HG03571 (cell line): ENCODE data around the gene AIF1.
A peak's percentile ranks its signal among the peaks of the same experiment; 100 is the strongest.

Experiments
- ATAC-seq: cut with Tn5 transposase; IDR thresholded peaks from one replicate; pipeline ENCODE4 v1.9.1; 2021; ENCODE audit not compliant: unreplicated experiment

AIF1 gene

DNA sequence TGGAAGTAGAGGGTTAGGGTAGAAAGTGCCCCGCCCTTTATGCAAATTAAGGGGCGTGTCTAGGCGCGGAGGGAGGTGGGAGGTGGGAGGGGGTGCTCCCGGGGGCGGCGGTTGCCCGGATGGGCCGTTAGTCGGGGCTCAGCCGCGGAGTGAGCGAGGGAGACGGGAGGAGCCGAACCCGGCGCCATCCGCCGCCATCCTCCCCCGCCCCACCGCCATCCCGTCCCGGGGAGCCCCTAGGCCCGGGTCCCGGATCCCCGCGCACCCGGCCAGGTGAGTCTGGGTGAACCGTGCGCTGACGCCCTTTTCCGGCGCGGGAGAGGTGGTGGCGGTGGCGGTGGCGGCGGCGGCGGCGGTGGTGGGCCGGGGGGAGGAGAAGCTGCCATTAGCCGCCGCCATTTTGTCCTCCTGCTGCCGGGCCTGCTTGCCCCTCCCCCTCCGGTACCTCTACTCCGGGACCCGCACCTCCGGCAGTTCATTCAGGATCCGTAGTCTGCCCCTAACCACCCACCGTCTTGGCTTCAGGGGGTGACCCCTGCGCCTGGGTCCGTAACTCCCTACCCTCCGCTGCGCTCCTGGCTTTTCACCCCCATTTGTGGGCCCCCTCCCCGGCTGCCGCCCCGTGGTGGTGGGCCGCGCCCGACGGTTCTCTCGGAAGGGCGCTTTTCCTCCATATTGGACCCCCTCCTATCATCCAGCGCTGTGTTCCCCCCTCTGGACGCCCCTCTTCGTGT, 5.7 kb downstream of the AIF1 start, which contains the start of gene PRRC2A:
PRRC2A (plus strand) TSS at position 130 of the 734 bp plus-strand sequence. CDS start 2,075 bp downstream, outside the sequence.
- peak; percentile 41 for ATAC-seq

DNA sequence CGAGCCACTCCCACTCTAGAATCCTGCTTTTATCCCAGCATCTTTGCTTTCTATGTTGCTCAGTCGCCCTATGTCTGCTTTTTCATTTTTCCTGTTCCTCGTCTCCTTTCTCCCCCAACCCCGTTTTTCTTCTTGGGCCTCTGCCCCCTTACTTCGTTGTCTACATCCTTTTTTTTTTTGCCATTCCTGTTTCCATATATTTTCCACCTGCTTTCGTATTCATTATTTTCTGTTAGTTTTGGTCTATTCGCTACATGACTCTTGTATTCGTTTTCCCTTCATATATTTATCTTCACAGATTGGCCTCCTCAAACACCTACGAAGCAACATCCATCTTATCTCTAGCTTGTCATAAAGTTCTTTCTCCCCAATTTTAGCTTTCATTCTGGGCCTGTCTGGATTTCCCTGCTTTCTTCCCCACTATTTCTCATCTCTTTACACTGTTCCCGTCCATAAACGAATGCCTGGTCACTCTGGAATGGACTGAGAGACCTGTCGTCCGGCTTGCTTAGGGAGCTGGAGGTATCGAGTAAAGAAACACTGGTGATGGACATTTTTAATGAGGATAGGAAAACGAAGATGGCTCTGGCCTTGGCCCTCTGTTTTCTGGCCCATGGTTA, 6.4 kb downstream of the AIF1 start:
- ATAC-seq: no peak

DNA sequence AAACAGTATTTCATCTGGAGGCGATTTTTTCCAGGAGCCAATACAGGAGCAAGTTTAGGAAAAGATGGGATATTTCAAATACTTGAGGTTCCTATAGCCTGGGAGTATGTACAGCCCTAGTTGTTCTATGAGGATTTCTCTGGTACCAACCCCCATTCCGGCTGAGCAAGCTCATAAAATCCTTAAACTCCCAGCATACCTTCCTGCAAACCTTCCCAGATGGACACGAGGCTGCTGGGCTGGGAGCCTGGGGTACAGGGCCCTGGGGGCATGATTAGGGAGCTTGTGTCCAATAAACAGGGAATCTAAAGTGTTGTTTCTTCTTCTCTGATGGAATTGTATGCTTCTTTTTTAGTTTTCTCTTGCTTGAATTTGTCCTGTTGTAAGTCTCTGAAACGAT, 7.0 kb downstream of the AIF1 start:
- no peak for ATAC-seq

DNA sequence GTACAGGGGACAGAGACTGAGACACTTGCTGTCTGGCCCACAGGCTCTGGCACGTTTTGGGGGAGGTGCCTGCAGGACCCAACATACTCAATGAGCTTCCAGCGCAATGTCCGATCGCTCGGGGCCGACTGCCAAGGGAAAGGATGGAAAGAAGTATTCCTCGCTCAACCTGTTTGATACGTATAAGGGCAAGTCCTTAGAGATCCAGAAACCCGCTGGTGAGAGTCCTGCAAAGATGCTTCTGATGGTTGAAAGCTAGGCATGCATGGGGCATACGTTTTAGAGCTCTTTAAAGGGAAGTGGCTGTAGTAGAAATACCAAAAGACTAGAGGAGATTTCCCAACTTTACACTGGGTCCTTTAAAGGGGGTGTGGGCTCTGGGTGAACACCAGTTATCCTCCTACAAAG, 7.7 kb downstream of the AIF1 start:
- no peak for ATAC-seq

DNA sequence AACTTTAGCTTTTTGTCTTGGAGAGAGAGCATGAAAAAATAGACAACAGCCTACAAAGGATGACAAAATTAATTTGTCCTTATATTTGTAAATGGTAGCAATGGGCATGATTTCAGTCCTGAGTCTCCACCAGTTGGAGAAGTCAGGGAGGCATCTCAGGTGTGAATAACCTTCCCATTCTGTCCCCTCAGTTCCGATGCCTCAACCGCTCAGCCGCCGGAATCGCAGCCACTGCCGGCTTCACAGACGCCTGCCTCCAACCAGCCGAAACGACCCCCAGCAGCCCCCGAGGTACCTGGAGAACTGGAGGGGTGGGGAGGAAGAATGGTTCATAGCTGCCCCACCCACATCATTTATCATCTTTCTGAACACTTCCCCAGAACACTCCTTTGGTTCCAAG, 9.0 kb downstream of the AIF1 start:
- no peak for ATAC-seq

DNA sequence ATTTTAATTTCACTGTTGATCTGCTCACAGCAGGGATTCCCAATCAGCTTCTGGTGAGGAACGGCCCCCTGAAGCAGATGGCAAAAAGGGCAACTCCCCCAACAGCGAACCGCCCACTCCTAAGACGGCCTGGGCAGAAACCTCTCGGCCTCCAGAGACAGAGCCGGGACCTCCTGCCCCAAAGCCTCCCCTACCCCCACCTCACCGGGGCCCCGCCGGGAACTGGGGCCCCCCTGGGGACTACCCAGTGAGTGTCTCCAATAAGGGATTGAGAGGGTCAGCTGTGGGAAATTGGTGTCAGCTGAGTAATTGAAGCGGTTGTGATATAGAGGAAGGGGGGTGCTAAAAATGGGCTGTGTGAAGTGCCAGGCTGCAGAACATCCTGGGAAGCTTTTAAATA, 11.9 kb downstream of the AIF1 start:
- no peak for ATAC-seq

DNA sequence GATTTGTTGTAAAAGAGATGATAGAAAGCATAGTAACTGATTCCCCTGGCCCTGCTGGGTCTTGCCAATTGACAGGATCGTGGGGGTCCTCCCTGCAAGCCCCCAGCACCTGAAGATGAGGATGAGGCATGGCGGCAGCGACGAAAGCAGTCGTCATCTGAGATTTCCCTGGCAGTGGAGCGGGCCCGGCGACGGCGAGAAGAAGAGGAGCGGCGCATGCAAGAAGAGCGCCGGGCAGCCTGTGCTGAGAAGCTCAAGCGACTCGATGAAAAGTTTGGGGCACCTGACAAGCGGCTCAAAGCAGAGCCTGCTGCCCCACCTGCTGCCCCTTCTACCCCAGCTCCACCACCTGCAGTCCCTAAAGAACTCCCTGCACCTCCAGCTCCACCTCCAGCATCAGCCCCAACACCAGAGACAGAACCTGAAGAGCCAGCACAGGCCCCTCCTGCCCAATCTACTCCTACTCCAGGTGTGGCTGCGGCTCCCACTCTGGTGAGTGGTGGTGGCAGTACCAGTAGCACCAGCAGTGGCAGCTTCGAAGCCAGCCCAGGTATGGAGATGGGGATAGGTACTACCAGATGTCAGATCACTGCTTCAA, 12.8 kb downstream of the AIF1 start:
- no peak for ATAC-seq

DNA sequence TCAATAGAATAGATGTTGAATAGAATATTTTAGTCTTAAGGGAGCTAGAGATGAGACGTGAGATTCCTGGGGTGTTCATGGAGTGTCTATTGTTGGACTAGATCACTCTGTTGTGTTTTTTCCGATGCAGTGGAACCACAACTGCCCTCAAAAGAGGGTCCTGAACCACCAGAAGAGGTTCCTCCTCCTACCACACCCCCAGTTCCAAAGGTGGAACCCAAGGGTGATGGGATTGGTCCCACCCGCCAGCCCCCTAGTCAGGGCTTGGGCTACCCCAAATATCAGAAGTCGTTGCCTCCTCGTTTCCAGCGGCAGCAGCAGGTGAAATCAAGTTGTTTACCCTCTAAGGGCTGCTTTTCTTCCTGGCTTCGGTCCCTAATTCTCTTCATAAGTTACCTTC, 14.0 kb downstream of the AIF1 start:
- no peak for ATAC-seq

DNA sequence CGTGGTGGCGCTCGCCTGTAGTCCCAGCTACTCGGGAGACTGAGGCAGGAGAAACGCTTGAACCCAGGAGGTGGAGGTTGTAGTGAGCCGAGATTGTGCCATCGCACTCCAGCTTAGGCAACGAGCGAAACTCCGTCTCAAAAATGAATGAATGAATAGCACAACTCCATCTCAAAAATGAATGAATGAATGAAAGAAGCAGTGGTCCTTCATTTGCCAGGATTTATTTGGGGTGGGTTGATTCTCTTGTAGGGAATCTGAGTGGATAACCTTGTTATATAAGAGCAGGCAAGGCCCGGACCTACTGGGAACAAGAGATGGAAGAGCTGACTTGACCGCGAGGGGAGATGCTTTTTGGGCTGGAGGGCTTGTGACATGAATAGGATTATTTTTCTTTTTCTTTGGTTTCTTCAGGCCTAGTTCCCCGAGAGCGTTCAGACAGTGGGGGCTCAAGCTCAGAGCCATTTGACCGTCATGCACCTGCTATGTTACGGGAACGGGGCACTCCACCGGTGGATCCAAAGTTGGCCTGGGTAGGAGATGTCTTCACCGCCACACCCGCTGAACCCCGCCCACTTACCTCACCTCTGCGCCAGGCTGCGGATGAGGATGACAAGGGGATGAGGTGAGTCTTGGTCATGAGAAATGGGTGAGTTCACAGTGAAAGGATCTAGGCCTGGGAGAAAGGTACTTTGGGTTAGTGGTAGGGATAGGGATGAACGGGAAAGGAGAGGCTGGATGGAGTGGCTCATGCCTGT, 15.3 kb downstream of the AIF1 start:
- ATAC-seq: no peak

DNA sequence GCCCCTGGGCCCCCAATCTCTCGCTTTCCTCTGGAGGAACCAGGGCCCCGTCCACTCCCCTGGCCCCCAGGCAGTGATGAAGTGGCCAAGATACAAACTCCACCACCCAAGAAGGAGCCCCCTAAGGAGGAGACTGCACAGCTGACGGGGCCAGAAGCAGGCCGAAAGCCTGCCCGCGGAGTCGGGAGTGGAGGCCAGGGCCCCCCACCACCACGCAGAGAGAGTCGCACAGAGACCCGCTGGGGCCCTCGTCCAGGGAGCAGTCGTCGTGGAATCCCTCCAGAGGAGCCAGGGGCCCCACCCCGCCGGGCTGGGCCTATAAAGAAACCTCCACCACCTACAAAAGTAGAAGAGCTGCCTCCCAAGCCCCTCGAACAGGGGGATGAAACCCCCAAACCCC, 16.2 kb downstream of the AIF1 start:
- no peak for ATAC-seq

DNA sequence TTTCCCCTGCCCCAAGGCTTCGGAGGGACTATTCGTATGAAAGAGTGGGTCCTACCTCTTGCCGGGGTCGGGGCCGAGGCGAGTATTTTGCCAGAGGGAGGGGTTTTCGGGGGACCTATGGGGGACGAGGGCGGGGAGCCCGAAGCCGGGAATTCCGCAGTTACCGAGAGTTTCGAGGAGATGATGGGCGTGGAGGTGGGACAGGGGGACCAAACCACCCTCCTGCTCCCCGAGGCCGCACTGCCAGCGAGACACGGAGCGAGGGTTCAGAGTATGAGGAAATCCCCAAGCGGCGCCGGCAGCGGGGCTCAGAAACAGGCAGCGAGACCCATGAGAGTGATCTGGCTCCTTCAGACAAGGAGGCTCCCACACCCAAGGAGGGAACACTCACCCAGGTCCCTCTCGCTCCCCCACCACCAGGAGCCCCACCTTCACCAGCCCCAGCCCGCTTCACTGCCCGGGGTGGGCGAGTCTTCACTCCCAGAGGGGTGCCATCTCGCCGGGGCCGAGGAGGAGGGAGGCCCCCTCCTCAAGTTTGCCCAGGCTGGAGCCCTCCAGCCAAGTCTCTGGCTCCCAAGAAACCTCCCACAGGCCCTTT, 16.7 kb downstream of the AIF1 start:
- no peak for ATAC-seq

DNA sequence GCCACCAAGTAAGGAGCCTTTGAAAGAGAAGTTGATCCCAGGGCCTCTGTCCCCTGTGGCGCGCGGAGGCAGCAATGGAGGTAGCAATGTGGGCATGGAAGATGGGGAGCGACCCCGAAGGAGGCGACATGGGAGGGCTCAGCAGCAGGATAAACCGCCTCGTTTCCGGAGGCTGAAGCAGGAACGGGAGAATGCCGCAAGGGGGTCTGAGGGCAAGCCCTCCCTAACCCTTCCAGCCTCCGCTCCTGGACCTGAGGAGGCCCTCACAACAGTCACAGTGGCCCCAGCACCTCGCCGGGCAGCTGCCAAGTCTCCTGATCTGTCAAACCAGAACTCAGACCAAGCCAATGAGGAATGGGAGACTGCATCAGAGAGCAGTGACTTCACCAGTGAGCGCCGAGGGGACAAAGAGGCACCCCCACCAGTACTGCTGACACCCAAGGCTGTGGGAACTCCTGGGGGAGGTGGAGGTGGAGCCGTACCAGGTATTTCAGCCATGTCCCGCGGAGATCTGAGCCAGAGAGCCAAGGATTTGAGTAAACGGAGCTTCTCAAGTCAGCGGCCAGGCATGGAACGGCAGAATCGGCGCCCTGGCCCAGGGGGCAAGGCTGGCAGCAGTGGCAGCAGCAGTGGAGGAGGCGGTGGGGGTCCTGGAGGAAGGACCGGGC, 17.4 kb downstream of the AIF1 start:
- no peak for ATAC-seq

DNA sequence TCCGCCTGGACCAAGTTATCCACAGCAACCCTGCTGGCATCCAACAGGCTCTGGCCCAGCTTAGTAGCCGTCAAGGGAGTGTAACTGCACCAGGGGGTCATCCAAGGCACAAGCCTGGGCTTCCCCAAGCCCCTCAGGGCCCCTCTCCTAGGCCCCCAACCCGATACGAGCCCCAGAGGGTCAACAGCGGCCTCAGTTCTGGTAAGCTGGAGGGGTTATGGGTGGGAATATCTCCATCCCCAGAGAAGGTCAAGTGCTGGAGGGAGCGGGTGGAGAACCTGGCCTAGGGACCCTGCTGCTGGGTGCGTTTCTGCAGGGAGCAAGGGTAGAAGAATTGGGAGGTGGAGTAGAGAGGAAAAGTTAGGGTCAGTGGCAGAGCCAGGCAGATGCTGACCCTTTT, 18.4 kb downstream of the AIF1 start:
- no peak for ATAC-seq

DNA sequence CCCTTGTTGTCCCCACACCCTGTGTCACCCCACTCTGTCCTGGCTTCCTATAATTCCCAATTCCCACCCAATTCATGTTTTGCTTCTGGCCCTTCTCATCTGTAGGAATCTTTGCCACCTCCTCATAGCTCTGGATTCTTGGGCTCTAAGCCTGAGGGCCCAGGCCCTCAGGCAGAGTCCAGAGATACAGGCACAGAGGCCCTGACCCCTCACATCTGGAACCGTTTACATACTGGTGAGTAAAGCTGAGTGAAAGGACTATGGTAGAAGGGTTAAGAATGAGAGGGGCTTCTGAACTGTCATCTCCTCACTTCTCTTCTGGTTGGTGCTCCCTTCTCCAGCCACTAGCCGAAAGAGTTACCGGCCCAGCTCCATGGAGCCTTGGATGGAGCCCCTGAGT, 19.1 kb downstream of the AIF1 start:
- no peak for ATAC-seq

DNA sequence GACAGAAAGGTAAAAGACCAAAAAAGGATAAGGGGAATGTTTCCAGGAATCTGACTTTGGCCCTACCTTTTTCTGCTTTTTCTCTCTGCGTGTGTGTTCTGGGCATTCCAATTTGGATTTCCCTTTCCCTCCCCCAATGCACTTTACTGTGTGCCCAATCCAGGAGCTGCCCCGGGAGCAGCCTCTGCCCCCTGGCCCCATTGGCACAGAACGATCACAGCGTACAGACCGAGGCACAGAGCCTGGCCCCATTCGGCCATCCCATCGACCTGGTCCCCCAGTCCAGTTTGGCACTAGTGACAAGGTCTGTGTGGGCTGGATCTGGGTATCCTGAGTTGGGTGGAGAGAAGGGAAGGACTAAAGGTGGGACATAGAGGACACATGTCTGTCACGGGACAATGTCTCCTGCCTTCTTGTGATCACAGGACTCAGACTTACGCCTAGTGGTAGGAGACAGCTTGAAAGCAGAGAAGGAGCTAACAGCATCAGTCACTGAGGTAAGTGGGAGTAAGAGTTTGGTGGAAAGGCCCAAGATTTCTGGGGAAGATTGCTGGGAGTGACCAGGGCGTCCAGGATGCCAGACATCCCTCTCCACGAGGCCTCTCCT, 20.0 kb downstream of the AIF1 start:
- no peak for ATAC-seq

DNA sequence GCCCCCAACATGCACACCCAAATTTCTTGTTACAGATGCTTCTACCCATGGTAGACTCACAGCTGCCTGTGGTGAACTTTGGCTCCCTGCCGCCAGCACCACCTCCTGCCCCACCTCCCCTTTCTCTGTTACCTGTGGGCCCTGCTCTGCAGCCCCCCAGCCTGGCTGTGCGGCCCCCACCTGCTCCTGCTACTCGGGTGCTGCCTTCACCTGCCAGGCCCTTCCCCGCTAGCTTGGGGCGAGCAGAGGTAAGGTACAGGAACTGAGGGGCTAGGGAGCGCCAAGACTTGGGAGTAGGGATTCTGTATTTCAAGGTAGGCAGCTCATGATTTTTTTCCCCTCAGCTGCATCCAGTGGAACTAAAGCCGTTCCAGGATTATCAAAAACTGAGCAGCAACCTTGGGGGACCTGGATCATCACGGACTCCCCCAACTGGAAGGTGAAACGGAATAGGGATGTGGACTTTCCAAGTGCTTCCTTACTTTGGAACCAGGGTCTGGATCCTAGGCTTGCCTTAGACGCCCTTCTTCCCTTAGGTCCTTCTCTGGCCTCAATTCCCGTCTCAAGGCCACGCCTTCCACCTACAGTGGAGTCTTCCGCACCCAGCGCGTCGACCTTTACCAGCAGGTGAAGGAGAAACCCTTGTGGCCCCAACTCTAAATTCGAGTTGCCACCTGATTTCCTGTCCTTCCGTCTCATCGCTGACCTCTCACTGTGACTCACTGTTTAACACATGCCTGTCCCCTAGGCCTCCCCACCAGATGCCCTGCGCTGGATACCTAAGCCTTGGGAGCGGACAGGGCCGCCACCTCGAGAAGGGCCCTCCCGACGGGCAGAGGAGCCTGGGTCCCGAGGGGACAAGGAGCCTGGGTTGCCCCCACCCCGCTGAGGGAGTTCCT, 21.9 kb downstream of the AIF1 start:
- no peak for ATAC-seq

DNA sequence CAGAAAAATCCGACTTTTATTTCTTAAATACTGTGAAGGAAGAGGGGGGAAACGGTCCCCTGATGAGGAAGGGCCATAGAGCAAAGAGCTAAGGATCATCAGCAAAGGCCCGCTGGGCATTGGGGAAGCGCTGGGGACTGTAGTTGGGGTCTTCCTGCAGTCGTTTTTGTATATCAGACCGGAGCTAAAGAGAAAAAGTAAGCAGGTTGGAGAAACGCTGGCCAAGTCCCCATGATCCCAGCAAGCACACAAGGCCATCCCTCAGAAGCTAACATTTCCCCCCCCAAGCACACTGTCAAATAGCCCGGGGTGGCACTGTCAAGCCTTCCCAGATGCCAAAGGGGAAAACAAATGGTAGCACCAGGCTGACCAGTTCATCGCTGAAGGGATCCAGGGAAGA, 24.0 kb downstream of the AIF1 start:
- no peak for ATAC-seq

DNA sequence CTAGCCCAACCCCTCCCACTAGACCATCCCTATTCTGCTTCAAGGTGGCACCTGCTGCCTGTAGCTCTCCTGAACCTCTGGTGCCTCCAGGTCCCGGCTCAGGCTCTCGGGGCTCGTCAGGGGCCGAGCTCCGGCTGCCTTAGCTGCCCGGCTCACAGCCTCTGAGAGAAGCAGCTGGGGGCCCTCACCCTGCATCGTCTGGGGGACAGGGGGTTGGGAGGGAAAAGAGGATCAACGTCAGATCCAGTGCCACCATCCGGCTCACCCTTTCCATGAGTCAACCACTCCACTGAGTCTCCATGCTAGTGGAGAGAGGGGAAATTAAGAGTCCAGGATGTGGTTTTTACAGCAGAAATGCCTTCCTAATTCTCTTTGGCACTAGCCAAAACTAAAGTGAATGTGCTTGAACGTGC, 24.4 kb downstream of the AIF1 start:
- no peak for ATAC-seq

DNA sequence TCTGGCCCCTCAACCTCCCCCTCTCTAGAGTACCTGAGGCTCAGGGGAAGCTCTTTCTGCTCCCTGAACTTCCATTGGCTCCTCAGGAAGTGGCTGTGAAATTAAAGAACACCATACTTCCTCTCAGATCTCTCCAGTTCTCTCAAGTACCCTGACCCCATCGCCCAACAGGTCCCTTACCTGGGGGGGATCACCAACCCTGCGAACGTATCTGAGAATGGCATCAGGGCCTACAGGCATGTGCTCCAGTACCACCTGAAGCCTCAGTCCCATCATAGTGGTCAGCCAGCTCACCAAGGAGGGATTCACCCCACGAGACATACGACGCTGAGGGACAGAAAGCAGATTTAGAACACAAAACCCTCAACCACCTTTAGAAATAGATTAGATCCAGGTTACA, 25.6 kb downstream of the AIF1 start:
- ATAC-seq: no peak
